MCF 10A (cell line): ENCODE data around the gene CNDP2. TPM values are rescaled to one million over a fixed set of nuclear protein-coding genes. Genes with fewer than 3 reads are reported as not detected.

ENCODE experiments used
- BruUV-seq: library from RNA; stranded (reverse); fragments of 400-500 nt; replicated peaks from 2 replicates; lab custom pipeline; 2021; lab: Mats Ljungman, UMichigan
- CTCF ChIA-PET: fragments of 300-600 bp; sonication (Branson Sonifier 250); formaldehyde crosslinking; extraction: SDS; loops from one replicate; lab custom pipeline; 2021; ENCODE audit warnings: antibody characterized with exemption, inconsistent platforms; lab: Yijun Ruan, JAX
- POLR2A ChIA-PET: fragments of 300-600, 350-650 bp; sonication (Branson Sonifier 250); formaldehyde crosslinking; extraction: SDS; loops from one replicate; lab custom pipeline; 2020; ENCODE audit warnings: antibody characterized with exemption, inconsistent platforms; lab: Yijun Ruan, JAX
- DNase-seq: peaks from one replicate; pipeline ENCODE4 v3.0.0-alpha.2; 2018; ENCODE audit not compliant: unreplicated experiment
- H3K27ac Mint-ChIP-seq: one replicate; pipeline ENCODE4 v1.8.0; 2022; ENCODE audit warnings: mild to moderate bottlenecking, low read depth, mixed read lengths; ENCODE audit not compliant: unreplicated experiment
- H3K27me3 Mint-ChIP-seq: one replicate; pipeline ENCODE4 v1.8.0; 2022; ENCODE audit warnings: mixed read lengths; ENCODE audit not compliant: insufficient read depth, unreplicated experiment
- H3K36me3 Mint-ChIP-seq: one replicate; pipeline ENCODE4 v1.8.0; 2022; ENCODE audit warnings: mild to moderate bottlenecking, moderate library complexity, mixed read lengths; ENCODE audit not compliant: insufficient read depth, unreplicated experiment
- H3K4me1 Mint-ChIP-seq: one replicate; pipeline ENCODE4 v1.8.0; 2022; ENCODE audit warnings: mixed read lengths; ENCODE audit not compliant: insufficient read depth, unreplicated experiment
- H3K4me3 Mint-ChIP-seq: one replicate; pipeline ENCODE4 v1.8.0; 2022; ENCODE audit warnings: mild to moderate bottlenecking, moderate library complexity, mixed read lengths; ENCODE audit not compliant: unreplicated experiment
- H3K9me3 Mint-ChIP-seq: one replicate; pipeline ENCODE4 v1.8.0; 2022; ENCODE audit warnings: mixed read lengths; ENCODE audit not compliant: unreplicated experiment
- intact Hi-C: fragments of 100-400 bp; cut with micrococcal nuclease; formaldehyde crosslinking; loops from 2 replicates; pipeline ENCODE4 v1.14.1; 2022
- total RNA-seq: library from RNA; stranded (reverse); gene quantifications from 2 replicates; pipeline ENCODE4 v1.2.3, GENCODE V29; 2022
- TF ChIP-seq, protein P1 (sequence below): fragments of 200-600 bp; IDR thresholded peaks from one replicate; pipeline ENCODE4 v1.8.0; 2022; ENCODE audit warnings: antibody characterized with exemption, mild to moderate bottlenecking; ENCODE audit not compliant: unreplicated experiment

Gene CNDP2
- total RNA-seq, 1 experiment from 2014 or later, result 194 TPM

GRCh38 chr18:74550886-74551285 lies 54.7 kb downstream of the CNDP2 start:
- H3K36me3 Mint-ChIP-seq, result no peaks in the 10 kb centered on the region
- CTCF ChIA-PET, result interaction anchor here (0.6 to 6.2 kb wide), 19 partner anchors 13 to 358 kb away, joined by 3 to 87 read pairs (median 6); partner anchors contain the start of gene CNDP2
- H3K4me1 Mint-ChIP-seq, result peaks cover 10% of the 10 kb centered on the region
- intact Hi-C loops, result no loop called here
- POLR2A ChIA-PET, result interaction anchor here (0.5 to 1.4 kb wide), 4 partner anchors 31 to 154 kb away, joined by 3 to 7 read pairs (median 4); partner anchors contain the start of gene CNDP2
- no peak overlapping the region for H3K4me3 Mint-ChIP-seq
- TF ChIP-seq, protein P1, sequence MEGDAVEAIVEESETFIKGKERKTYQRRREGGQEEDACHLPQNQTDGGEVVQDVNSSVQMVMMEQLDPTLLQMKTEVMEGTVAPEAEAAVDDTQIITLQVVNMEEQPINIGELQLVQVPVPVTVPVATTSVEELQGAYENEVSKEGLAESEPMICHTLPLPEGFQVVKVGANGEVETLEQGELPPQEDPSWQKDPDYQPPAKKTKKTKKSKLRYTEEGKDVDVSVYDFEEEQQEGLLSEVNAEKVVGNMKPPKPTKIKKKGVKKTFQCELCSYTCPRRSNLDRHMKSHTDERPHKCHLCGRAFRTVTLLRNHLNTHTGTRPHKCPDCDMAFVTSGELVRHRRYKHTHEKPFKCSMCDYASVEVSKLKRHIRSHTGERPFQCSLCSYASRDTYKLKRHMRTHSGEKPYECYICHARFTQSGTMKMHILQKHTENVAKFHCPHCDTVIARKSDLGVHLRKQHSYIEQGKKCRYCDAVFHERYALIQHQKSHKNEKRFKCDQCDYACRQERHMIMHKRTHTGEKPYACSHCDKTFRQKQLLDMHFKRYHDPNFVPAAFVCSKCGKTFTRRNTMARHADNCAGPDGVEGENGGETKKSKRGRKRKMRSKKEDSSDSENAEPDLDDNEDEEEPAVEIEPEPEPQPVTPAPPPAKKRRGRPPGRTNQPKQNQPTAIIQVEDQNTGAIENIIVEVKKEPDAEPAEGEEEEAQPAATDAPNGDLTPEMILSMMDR, result no peak
- no peak overlapping the region for H3K27ac Mint-ChIP-seq
- no TSS peak for BruUV-seq
- peaks cover 10% of the 10 kb centered on the region for H3K9me3 Mint-ChIP-seq
- DNase-seq, result no peak
- peaks cover 28% of the 10 kb centered on the region for H3K27me3 Mint-ChIP-seq

DNA sequence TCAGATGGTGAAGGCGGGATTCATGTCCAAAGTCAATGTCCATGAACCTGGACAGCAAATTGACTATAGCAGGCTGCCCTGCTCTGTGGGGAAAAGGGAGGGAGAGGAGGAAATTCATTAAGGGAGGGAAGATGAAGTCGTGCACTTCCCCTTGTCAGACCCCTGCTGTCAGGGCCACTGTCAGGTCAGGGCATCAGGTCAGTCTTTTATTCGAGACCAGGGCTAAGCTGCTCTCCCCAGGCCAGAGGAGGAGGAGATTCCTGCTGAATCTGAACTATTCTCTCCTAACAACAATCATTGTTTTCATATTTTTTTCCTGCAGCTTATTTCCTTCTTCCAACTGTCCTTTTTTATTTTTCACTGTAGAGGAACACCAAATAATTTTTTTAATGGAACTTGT lies 55.3 kb downstream of the CNDP2 start:
- intact Hi-C loops, result no loop called here
- Mint-ChIP-seq H3K36me3 (no peaks in the 10 kb centered on the region), H3K4me3 (no peak overlapping the region), H3K27me3 (peaks cover 34% of the 10 kb centered on the region), H3K27ac (no peak overlapping the region), H3K4me1 (peaks cover 10% of the 10 kb centered on the region), H3K9me3 (peaks cover 10% of the 10 kb centered on the region)
- no TSS peak for BruUV-seq
- POLR2A ChIA-PET, result interaction anchor here (0.5 to 1.4 kb wide), 10 partner anchors 10 to 345 kb away, joined by 3 to 7 read pairs (median 4); partner anchors contain the start of gene CNDP2
- TF ChIP-seq, protein P1, result no peak
- DNase-seq, result no peak
- CTCF ChIA-PET, result interaction anchor here (0.6 to 2.5 kb wide), 47 partner anchors 8 to 572 kb away, joined by 3 to 87 read pairs (median 5); partner anchors contain the start of genes CNDP2 and DIPK1C

DNA sequence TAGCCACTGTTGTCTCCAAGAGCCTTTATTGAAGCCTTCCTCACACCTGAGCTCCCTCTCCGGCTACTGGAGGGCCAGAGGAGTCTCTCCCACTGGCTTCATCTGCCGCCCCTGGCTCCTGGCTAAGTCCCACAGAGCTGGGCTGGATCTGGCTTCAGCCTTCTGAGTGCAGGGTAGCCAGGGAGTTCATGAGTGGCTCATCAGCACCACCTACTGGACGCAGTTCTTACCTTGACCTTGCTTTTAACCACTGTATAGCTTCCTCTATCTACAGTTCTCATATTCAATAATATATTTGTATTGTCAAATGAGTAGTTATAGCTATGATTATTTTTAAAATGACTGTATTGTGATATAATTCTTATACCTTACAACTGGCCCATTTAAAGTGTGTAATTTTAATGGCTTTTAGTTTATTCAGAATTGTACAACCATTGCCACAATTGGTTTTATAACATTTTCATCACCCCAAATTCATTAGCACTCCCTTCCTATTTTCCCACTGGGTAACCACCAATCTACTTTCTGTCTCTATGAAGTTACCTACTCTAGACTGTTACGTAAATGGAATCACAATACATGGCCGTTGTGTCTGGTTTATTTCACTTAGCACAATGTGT lies 55.9 kb downstream of the CNDP2 start:
- H3K27ac Mint-ChIP-seq, result no peak overlapping the region
- ChIA-PET POLR2A (interaction anchor here (0.6 to 1.4 kb wide), 8 partner anchors 10 to 346 kb away, joined by 3 to 7 read pairs (median 4); partner anchors contain the start of gene CNDP2), CTCF (interaction anchor here (0.6 to 2.5 kb wide), 50 partner anchors 9 to 573 kb away, joined by 3 to 87 read pairs (median 5); partner anchors contain the start of genes CNDP2 and DIPK1C)
- TF ChIP-seq, protein P1, result peak; percentile 82
- intact Hi-C loops, result loop anchor here (1.0 to 2.0 kb wide), 4 partner anchors 53 to 1851 kb away; no protein-coding TSS in a partner anchor
- DNase-seq, result peak; percentile 84
- no peak overlapping the region for H3K4me3 Mint-ChIP-seq
- peaks cover 40% of the 10 kb centered on the region for H3K27me3 Mint-ChIP-seq
- H3K36me3 Mint-ChIP-seq, result no peaks in the 10 kb centered on the region
- peaks cover 10% of the 10 kb centered on the region for H3K9me3 Mint-ChIP-seq
- peaks cover 5% of the 10 kb centered on the region for H3K4me1 Mint-ChIP-seq
- no TSS peak for BruUV-seq

DNA sequence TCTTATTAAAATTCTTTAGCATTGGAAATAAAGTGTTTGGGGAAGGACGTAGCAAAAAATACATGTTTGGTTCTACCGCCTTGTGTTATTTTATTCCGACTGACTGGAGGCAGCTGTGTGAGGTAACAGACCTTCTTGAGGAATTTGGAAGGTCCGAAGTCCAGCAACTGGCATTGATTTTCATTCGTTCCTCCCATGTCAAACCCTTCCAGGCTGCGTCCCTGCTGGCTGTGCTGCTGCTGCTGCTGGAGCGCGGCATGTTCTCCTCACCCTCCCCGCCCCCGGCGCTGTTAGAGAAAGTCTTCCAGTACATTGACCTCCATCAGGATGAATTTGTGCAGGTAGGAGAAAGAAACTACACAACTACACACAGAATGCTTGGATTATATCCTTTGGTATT lies 60.0 kb downstream of the CNDP2 start:
- no peak overlapping the region for H3K4me3 Mint-ChIP-seq
- no peaks in the 10 kb centered on the region for H3K9me3 Mint-ChIP-seq
- no peaks in the 10 kb centered on the region for H3K36me3 Mint-ChIP-seq
- H3K27me3 Mint-ChIP-seq, result peaks cover 59% of the 10 kb centered on the region
- BruUV-seq, result no TSS peak
- ChIA-PET POLR2A (interaction anchor here (0.6 kb wide), 1 partner anchor 11 kb away, joined by 3 read pairs; no protein-coding TSS in a partner anchor), CTCF (interaction anchor here (1.9 to 2.7 kb wide), 2 partner anchors 63 to 203 kb away, joined by 9 read pairs; no protein-coding TSS in a partner anchor)
- TF ChIP-seq, protein P1, result no peak
- H3K4me1 Mint-ChIP-seq, result no peaks in the 10 kb centered on the region
- no peak for DNase-seq
- H3K27ac Mint-ChIP-seq, result no peak overlapping the region
- intact Hi-C loops, result no loop called here
